Smooth muscle cell (in vitro differentiated cells): Measurements from ENCODE around the gene AP3S1. TPM values are rescaled to one million over a fixed set of nuclear protein-coding genes. Genes with fewer than 3 reads are reported as not detected.
A peak's percentile ranks its signal among the peaks of the same experiment; 100 is the strongest.

Source experiments
- DNase-seq: peaks from one replicate; lab custom pipeline; 2025; ENCODE audit not compliant: unreplicated experiment; lab: John Stamatoyannopoulos, UW
- H2AFZ ChIP-seq: fragments of 200-600 bp; sonication (generic); 2 replicates; pipeline ENCODE4 v1.6.0; 2016; ENCODE audit warnings: antibody characterized with exemption, low read depth, mild to moderate bottlenecking
- H3F3A ChIP-seq: fragments of 200-600 bp; sonication (generic); 2 replicates; pipeline ENCODE4 v1.6.0; 2017; ENCODE audit warnings: antibody characterized with exemption, low read depth
- H3K27ac ChIP-seq: fragments of 200-600 bp; sonication (generic); 2 replicates; pipeline ENCODE4 v1.5.1; 2016; ENCODE audit warnings: low read depth, mild to moderate bottlenecking
- H3K27me3 ChIP-seq: fragments of 200-600 bp; sonication (generic); 2 replicates; pipeline ENCODE4 v1.6.1; 2016; ENCODE audit warnings: low read depth, mild to moderate bottlenecking
- H3K36me3 ChIP-seq: fragments of 200-600 bp; sonication (generic); 2 replicates; pipeline ENCODE4 v1.5.1; 2016; ENCODE audit warnings: low read depth
- H3K4me1 ChIP-seq: fragments of 200-600 bp; sonication (generic); 2 replicates; pipeline ENCODE4 v1.5.1; 2016; ENCODE audit warnings: low read depth
- H3K4me2 ChIP-seq: fragments of 200-600 bp; sonication (generic); 2 replicates; pipeline ENCODE4 v1.6.0; 2016; ENCODE audit warnings: mild to moderate bottlenecking
- H3K4me3 ChIP-seq: fragments of 200-600 bp; sonication (generic); 2 replicates; pipeline ENCODE4 v1.5.1; 2016; ENCODE audit warnings: mild to moderate bottlenecking
- H3K79me2 ChIP-seq: fragments of 200-600 bp; sonication (generic); 2 replicates; pipeline ENCODE4 v1.6.0; 2016; ENCODE audit warnings: low read depth, mild to moderate bottlenecking
- H3K9ac ChIP-seq: fragments of 200-600 bp; sonication (generic); 2 replicates; pipeline ENCODE4 v1.6.0; 2016; ENCODE audit warnings: low read depth
- H3K9me3 ChIP-seq: fragments of 200-600 bp; sonication (generic); replicated peaks from 2 replicates; pipeline ENCODE4 v1.5.1; 2016; ENCODE audit warnings: low read depth
- H4K20me1 ChIP-seq: fragments of 200-600 bp; sonication (generic); 2 replicates; pipeline ENCODE4 v1.6.0; 2016; ENCODE audit warnings: low read depth
- WGBS: methylation state at CpG from one replicate; pipeline ENCODE4 v1.1.7; 2016; ENCODE audit warnings: low lambda C conversion rate; 5-methylcytosine and 5-hydroxymethylcytosine counted together
- polyA plus RNA-seq: library from polyadenylated mRNA; unstranded; fragments of >200 nt; fragmentation: Nextera tagmentation; extraction: Ambion mirVana; gene quantifications from 2 replicates; pipeline ENCODE4 v1.2.1, GENCODE V29; 2016
- total RNA-seq: library from RNA; depleted of rRNA; stranded (reverse); fragments of >200 nt; gene quantifications from 2 replicates; pipeline ENCODE4 v1.2.3, GENCODE V29; 2014
- TF ChIP-seq, protein P1 (sequence below): fragments of 200-600 bp; sonication (generic); IDR thresholded peaks from 2 replicates; pipeline ENCODE4 v1.5.1; 2017; ENCODE audit warnings: borderline replicate concordance, mild to moderate bottlenecking, antibody characterized with exemption; ENCODE audit not compliant: insufficient read depth, poor library complexity, severe bottlenecking

Gene AP3S1
- total and polyA plus RNA-seq, 2 experiments from 2014 or later = 130 to 191 TPM

DNA sequence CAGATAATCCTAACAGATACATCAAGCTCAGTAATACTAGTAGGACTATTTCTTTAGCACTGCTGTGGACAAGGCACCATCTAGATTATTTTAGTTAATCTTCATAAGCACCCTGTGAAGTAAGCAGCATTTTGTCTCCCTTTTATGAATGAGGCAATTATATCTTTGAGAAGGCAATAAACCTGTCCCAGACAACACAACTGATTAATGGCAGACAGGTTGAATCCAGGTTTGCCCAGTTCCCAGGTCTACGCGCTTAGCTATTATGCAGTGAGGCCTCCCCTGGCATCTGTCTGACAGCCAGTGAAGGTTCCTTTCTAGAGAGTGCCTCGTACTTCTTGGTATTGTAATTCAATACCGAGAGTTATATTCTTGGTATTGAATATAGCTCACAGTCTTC is 110.9 kb downstream of the AP3S1 start:
- Histone ChIP-seq H3K27ac (no peak overlapping the region), H3K79me2 (no peaks in the 10 kb centered on the region), H2AFZ (no peak overlapping the region), H4K20me1 (no peaks in the 10 kb centered on the region), H3K4me2 (no peak overlapping the region), H3K4me3 (no peak overlapping the region), H3K4me1 (no peaks in the 10 kb centered on the region), H3K27me3 (no peaks in the 10 kb centered on the region), H3K9me3 (no peaks in the 10 kb centered on the region), H3F3A (no peaks in the 10 kb centered on the region), H3K9ac (no peak overlapping the region), H3K36me3 (no peaks in the 10 kb centered on the region)
- 87% methylated on average over 4 of the region's 4 CpGs for WGBS
- DNase-seq = no peak
- TF ChIP-seq, protein P1, sequence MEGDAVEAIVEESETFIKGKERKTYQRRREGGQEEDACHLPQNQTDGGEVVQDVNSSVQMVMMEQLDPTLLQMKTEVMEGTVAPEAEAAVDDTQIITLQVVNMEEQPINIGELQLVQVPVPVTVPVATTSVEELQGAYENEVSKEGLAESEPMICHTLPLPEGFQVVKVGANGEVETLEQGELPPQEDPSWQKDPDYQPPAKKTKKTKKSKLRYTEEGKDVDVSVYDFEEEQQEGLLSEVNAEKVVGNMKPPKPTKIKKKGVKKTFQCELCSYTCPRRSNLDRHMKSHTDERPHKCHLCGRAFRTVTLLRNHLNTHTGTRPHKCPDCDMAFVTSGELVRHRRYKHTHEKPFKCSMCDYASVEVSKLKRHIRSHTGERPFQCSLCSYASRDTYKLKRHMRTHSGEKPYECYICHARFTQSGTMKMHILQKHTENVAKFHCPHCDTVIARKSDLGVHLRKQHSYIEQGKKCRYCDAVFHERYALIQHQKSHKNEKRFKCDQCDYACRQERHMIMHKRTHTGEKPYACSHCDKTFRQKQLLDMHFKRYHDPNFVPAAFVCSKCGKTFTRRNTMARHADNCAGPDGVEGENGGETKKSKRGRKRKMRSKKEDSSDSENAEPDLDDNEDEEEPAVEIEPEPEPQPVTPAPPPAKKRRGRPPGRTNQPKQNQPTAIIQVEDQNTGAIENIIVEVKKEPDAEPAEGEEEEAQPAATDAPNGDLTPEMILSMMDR = no peak

DNA sequence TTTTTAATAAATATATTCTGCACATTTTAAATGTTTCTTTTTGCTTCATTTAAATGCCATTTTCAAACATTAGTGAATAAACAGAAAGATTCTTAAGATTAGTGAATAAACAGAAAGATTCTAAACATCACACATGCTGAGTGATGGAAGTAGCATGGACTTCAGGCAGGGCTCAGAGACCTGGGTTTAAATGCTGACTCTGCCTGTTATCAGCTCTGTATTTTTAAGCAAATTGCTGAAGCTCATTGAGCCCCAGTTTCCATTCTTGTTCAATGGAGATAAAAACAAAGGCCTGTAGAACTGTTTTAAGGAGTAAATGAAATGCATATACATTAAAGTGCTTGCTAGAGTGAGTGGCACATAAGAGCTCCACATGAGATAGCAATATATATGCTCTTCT is 112.4 kb downstream of the AP3S1 start:
- H3K27ac ChIP-seq = no peak overlapping the region
- no peaks in the 10 kb centered on the region for H3K27me3 ChIP-seq
- H3K4me2 ChIP-seq = no peak overlapping the region
- H3K79me2 ChIP-seq = no peaks in the 10 kb centered on the region
- no peaks in the 10 kb centered on the region for H3K9me3 ChIP-seq
- TF ChIP-seq, protein P1 = no peak
- H4K20me1 ChIP-seq = no peaks in the 10 kb centered on the region
- no peak overlapping the region for H3K9ac ChIP-seq
- H2AFZ ChIP-seq = no peak overlapping the region
- no peaks in the 10 kb centered on the region for H3F3A ChIP-seq
- H3K4me1 ChIP-seq = no peaks in the 10 kb centered on the region
- no peaks in the 10 kb centered on the region for H3K36me3 ChIP-seq
- no peak overlapping the region for H3K4me3 ChIP-seq
- no peak for DNase-seq

DNA sequence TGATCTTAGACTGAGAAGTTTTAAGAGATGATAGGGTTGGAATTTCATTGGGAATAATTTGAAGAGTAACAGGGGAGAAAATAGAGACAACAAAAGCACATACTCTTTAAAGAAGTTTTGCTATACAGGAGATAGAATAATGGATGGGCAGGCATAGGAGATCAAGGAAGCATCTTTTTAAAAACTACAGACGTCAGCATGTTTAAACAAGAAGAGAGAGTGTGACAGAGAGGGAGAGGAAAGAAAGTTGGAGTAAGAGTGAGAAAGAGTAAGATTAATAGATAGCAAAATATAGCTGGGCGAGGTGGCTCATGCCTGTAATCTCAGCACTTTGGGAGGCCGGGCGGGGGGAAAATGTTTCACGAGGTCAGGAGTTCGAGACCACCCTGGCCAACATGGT is 115.2 kb downstream of the AP3S1 start:
- Histone ChIP-seq H3K79me2 (no peaks in the 10 kb centered on the region), H3K4me1 (no peaks in the 10 kb centered on the region), H2AFZ (no peak overlapping the region), H3K27ac (no peak overlapping the region), H3K9ac (no peak overlapping the region), H3K9me3 (no peaks in the 10 kb centered on the region), H3K27me3 (peaks cover 17% of the 10 kb centered on the region), H4K20me1 (no peaks in the 10 kb centered on the region), H3F3A (no peaks in the 10 kb centered on the region), H3K36me3 (no peaks in the 10 kb centered on the region), H3K4me3 (no peak overlapping the region), H3K4me2 (no peak overlapping the region)
- TF ChIP-seq, protein P1 = no peak
- no peak for DNase-seq
- 63% methylated on average over 6 of the region's 6 CpGs for WGBS

DNA sequence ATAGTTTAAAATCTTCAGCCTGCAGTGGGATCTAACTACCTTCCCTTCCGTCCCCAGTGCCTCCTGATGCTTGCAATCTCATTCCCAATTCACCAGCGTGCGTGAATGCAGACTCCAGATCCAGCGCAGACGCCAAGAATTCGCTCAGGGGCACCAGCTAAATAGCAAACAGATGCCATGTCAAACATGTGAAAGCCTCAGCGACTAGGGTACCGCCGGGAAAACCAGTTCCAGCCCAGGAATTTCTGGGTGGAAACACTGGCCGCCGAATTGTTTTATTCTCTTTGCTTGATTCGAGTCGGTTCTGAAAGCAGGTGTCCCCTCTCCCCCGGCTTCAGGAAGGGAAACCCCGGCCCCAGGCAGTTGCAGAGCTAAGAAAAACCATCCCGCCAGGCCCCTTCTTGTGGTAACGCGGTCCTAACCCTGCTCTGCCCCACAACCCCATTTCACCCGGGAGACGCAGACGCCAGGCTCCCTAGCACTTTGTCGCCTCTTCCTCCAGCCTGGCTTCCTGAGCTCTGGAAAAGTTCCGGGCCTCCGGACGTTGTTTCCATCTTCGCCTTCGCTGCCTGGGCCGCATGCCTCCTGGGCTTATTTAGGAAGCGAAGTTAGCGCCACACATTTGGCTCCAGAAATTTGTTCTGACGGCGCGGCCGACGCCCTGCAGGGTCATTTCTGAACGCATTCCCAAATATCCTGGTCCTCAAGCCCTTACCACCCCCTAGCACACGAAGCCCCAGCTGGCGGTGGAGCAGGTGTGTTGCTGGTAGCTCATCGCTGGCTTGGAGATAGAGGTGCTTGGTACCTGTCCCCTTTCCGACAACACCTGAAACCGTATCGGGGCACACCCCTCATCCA is 119.9 kb downstream of the AP3S1 start:
- Histone ChIP-seq H3K4me1 (no peaks in the 10 kb centered on the region), H3K27ac (no peak overlapping the region), H3K27me3 (peaks cover 58% of the 10 kb centered on the region), H3F3A (no peaks in the 10 kb centered on the region), H3K9me3 (no peaks in the 10 kb centered on the region), H3K36me3 (no peaks in the 10 kb centered on the region), H3K4me3 (peak overlapping the region; percentile 42), H3K9ac (no peak overlapping the region), H3K4me2 (peak overlapping the region; percentile 81), H3K79me2 (no peaks in the 10 kb centered on the region), H2AFZ (no peak overlapping the region), H4K20me1 (no peaks in the 10 kb centered on the region)
- no peak for DNase-seq
- TF ChIP-seq, protein P1 = no peak
- WGBS = 45% methylated on average over 42 of the region's 42 CpGs
